DND-41 (cell line): ENCODE results near the gene NLRP11.

Experiments used
- ATAC-seq: fragments of 200-7000 bp; cut with Tn5 transposase; 3 replicates; pipeline ENCODE4 v1.9.1; 2021; ENCODE audit warnings: low read depth; ENCODE audit not compliant: insufficient read depth
- DNase-seq: peaks from one replicate; pipeline ENCODE4 v3.0.0-alpha.2; 2020
- H2AFZ ChIP-seq: 2 replicates; pipeline ENCODE4 v1.6.0; 2012; ENCODE audit warnings: low read depth, low read length
- H3K27ac ChIP-seq: 2 replicates; pipeline ENCODE4 v1.5.1; 2012; ENCODE audit warnings: low read length, inconsistent platforms
- H3K27me3 ChIP-seq: fragments of 200-600 bp; sonication (generic); 2 replicates; pipeline ENCODE4 v1.6.0; 2012; ENCODE audit warnings: low read length, mild to moderate bottlenecking, inconsistent platforms; ENCODE audit not compliant: insufficient read depth, poor library complexity
- H3K36me3 ChIP-seq: 2 replicates; pipeline ENCODE4 v1.5.1; 2012; ENCODE audit warnings: low read length, inconsistent platforms; ENCODE audit not compliant: insufficient read depth
- H3K4me1 ChIP-seq: 2 replicates; pipeline ENCODE4 v1.5.1; 2012; ENCODE audit warnings: mild to moderate bottlenecking, low read length; ENCODE audit not compliant: insufficient read depth
- H3K4me2 ChIP-seq: 2 replicates; pipeline ENCODE4 v1.6.0; 2012; ENCODE audit warnings: mild to moderate bottlenecking, moderate library complexity, low read length, inconsistent platforms; ENCODE audit not compliant: insufficient read depth
- H3K4me3 ChIP-seq, 2 experiments: fragments of 200-600 bp in 1 of 2; shearing (Covaris generic) in 1 of 2; 2 replicates each; pipeline ENCODE4 v1.5.1; 2012 to 2016; ENCODE audit warnings: inconsistent platforms in 2 of 2, low read length in 2 of 2, mild to moderate bottlenecking in 2 of 2, low read depth in 1 of 2, moderate library complexity in 1 of 2
- H3K79me2 ChIP-seq: 2 replicates; pipeline ENCODE4 v1.6.0; 2012; ENCODE audit warnings: low read length, inconsistent platforms; ENCODE audit not compliant: insufficient read depth
- H3K9ac ChIP-seq: 2 replicates; pipeline ENCODE4 v1.6.0; 2012; ENCODE audit warnings: low read depth, mild to moderate bottlenecking, inconsistent platforms, low read length, moderate library complexity
- H3K9me3 ChIP-seq: 2 replicates; pipeline ENCODE4 v1.5.1; 2012; ENCODE audit warnings: low read length, moderate library complexity, mild to moderate bottlenecking, inconsistent platforms; ENCODE audit not compliant: insufficient read depth, severe bottlenecking
- H4K20me1 ChIP-seq: 2 replicates; pipeline ENCODE4 v1.6.0; 2012; ENCODE audit warnings: low read length; ENCODE audit not compliant: insufficient read depth
- CTCF ChIP-seq: IDR thresholded peaks from 2 replicates; pipeline ENCODE4 v1.5.1; 2012; ENCODE audit warnings: borderline replicate concordance, low read length, moderate library complexity, mild to moderate bottlenecking; ENCODE audit not compliant: poor library complexity, severe bottlenecking; ENCODE audit errors: extremely low read depth
- EZH2 ChIP-seq: IDR thresholded peaks from 3 replicates; pipeline ENCODE4 v1.6.1; 2012; ENCODE audit warnings: borderline replicate concordance, low read depth, mild to moderate bottlenecking, moderate library complexity, low read length, inconsistent platforms; ENCODE audit not compliant: severe bottlenecking

Gene NLRP11

GRCh38 chr19:55836340-55836739 is 4.5 kb upstream of the NLRP11 start, which contains the start of gene NLRP4:
TSS of gene NLRP4 (plus strand) at chr19:55836540. CDS start at chr19:55852081, 15,541 bp downstream.
- TF ChIP-seq CTCF, result no peak
- TF ChIP-seq EZH2, result no peak

GRCh38 chr19:55832676-55833075 is 877 bp upstream of the NLRP11 start:
- H3K79me2 ChIP-seq, result no peaks in the 10 kb centered on the region
- no peak overlapping the region for H3K9ac ChIP-seq
- no peaks in the 10 kb centered on the region for H3K27me3 ChIP-seq
- H3K27ac ChIP-seq, result no peak overlapping the region
- no peak overlapping the region for H3K4me3 ChIP-seq
- H3K9me3 ChIP-seq, result no peaks in the 10 kb centered on the region
- no peaks in the 10 kb centered on the region for H3K36me3 ChIP-seq
- no peak overlapping the region for H3K4me2 ChIP-seq
- TF ChIP-seq CTCF (no peak), EZH2 (no peak)
- DNase-seq, result no peak
- no peak overlapping the region for H2AFZ ChIP-seq
- ATAC-seq, result no peak
- no peaks in the 10 kb centered on the region for H4K20me1 ChIP-seq
- no peaks in the 10 kb centered on the region for H3K4me1 ChIP-seq

More at GRCh38 chr19:55836340-55836739, 4.5 kb upstream of the NLRP11 start, which contains the start of gene NLRP4:
- ATAC-seq (no peak), DNase-seq (no peak)
- no peaks in the 10 kb centered on the region for H3K27me3 ChIP-seq
- H3K4me3 ChIP-seq, result no peak within 1 kb of the TSS
- no peak within 1 kb of the TSS for H3K4me2 ChIP-seq
- no peaks in the 10 kb centered on the region for H4K20me1 ChIP-seq
- no peak within 1 kb of the TSS for H3K9ac ChIP-seq
- H3K36me3 ChIP-seq, result no peaks in the 10 kb centered on the region
- H3K27ac ChIP-seq, result no peak within 1 kb of the TSS
- H3K4me1 ChIP-seq, result no peaks in the 10 kb centered on the region
- H3K9me3 ChIP-seq, result no peaks in the 10 kb centered on the region
- no peak within 1 kb of the TSS for H2AFZ ChIP-seq
- no peaks in the 10 kb centered on the region for H3K79me2 ChIP-seq

- Histone ChIP-seq H3K4me2 (no peak overlapping the region), H3K4me3 (no peak overlapping the region), H4K20me1 (no peaks in the 10 kb centered on the region), H3K27me3 (no peaks in the 10 kb centered on the region), H3K79me2 (no peaks in the 10 kb centered on the region), H3K36me3 (no peaks in the 10 kb centered on the region), H2AFZ (no peak overlapping the region), H3K4me1 (no peaks in the 10 kb centered on the region), H3K9ac (no peak overlapping the region), H3K27ac (no peak overlapping the region), H3K9me3 (no peaks in the 10 kb centered on the region)
- DNase-seq (no peak), ATAC-seq (no peak)
- TF ChIP-seq CTCF, result no peak
- TF ChIP-seq EZH2, result no peak
These were observed 1.1 kb downstream of the NLRP11 start for GRCh38 chr19:55830656-55831055.

- H2AFZ ChIP-seq, result no peak overlapping the region
- peaks cover 3% of the 10 kb centered on the region for H3K27me3 ChIP-seq
- H3K36me3 ChIP-seq, result no peaks in the 10 kb centered on the region
- no peaks in the 10 kb centered on the region for H3K4me1 ChIP-seq
- no peak overlapping the region for H3K4me3 ChIP-seq
- DNase-seq (no peak), ATAC-seq (no peak)
- no peak overlapping the region for H3K4me2 ChIP-seq
- H3K9ac ChIP-seq, result no peak overlapping the region
- no peak overlapping the region for H3K27ac ChIP-seq
- no peaks in the 10 kb centered on the region for H4K20me1 ChIP-seq
- no peaks in the 10 kb centered on the region for H3K9me3 ChIP-seq
- no peak for TF ChIP-seq CTCF
- TF ChIP-seq EZH2, result no peak
- no peaks in the 10 kb centered on the region for H3K79me2 ChIP-seq
These were observed 11.8 kb downstream of the NLRP11 start for GRCh38 chr19:55820037-55820436.
